ENCODE results near the gene ANO4. TPM values are rescaled to one million over a fixed set of nuclear protein-coding genes. Genes with fewer than 3 reads are reported as not detected.

ANO4 gene
- total and polyA plus RNA-seq, 2 donors (not counting 1 experiment from before 2014, with no cell fraction given), result not detected

GRCh38 chr12:101165319-101165718, 370.7 kb downstream of the ANO4 start:
- TF ChIP-seq EZH2 (IDR thresholded peaks at IDR 0.05; ENCODE audit: borderline replicate concordance, insufficient read depth, low read depth, low read length, poor library complexity, severe bottlenecking) (no peak), CTCF (IDR thresholded peaks at IDR 0.05) (no peak)
- ChIA-PET CTCF (no interaction called here), POLR2A (no interaction called here)
- Histone ChIP-seq H3K9me3 (ENCODE audit: control extremely low read depth in 1 of 3, control insufficient read depth in 2 of 3, insufficient read depth in 1 of 3, low read length in 2 of 3) (no peaks in the 10 kb centered on the region), H3K79me2 (ENCODE audit: control insufficient read depth, insufficient read depth, low read length) (no peaks in the 10 kb centered on the region), H3K9ac (ENCODE audit: low read length) (no peak overlapping the region), H2AFZ (ENCODE audit: insufficient read depth, low read depth, low read length, poor library complexity, severe bottlenecking) (no peak overlapping the region), H3K4me1 (ENCODE audit: control insufficient read depth in 2 of 2, insufficient read depth in 2 of 2, low read length in 2 of 2) (no peaks in the 10 kb centered on the region), H3K36me3 (replicated peaks in 1 of 2; ENCODE audit: control extremely low read depth in 1 of 2, control insufficient read depth in 1 of 2, extremely low read depth in 1 of 2, insufficient read depth in 2 of 2, low read length in 1 of 2) (no peaks in the 10 kb centered on the region), H3K4me2 (replicated peaks; ENCODE audit: low read depth, low read length, poor library complexity, severe bottlenecking) (no peak overlapping the region), H3K27me3 (replicated peaks in 1 of 4; ENCODE audit: control extremely low read depth in 1 of 4, control insufficient read depth in 3 of 4, insufficient read depth in 4 of 4, low read length in 3 of 4) (no peaks in the 10 kb centered on the region), H3K27ac (ENCODE audit: low read length in 2 of 2) (no peak overlapping the region), H3K4me3 (ENCODE audit: control extremely low read depth in 1 of 5, extremely low read depth in 1 of 5, insufficient read depth in 1 of 5, low read depth in 2 of 5, low read length in 4 of 5) (no peak overlapping the region), H4K20me1 (ENCODE audit: control insufficient read depth, insufficient read depth, low read length, poor library complexity, severe bottlenecking) (no peaks in the 10 kb centered on the region)
- DNase-seq (no peak), ATAC-seq (ENCODE audit: low read depth) (no peak)
- Mint-ChIP-seq H3K4me1 (no peaks in the 10 kb centered on the region), H3K9me3 (ENCODE audit: insufficient read depth) (no peaks in the 10 kb centered on the region), H3K27me3 (no peaks in the 10 kb centered on the region), H3K4me3 (no peak overlapping the region), H3K27ac (no peak overlapping the region)
- intact Hi-C loops (cut with micrococcal nuclease), result no loop called here
- 88% methylated on average over 3 of the region's 4 CpGs for WGBS (ENCODE audit: insufficient coverage)

GRCh38 chr12:101166866-101167265, 372.3 kb downstream of the ANO4 start:
- H2AFZ ChIP-seq (ENCODE audit: insufficient read depth, low read depth, low read length, poor library complexity, severe bottlenecking), result no peak overlapping the region
- POLR2A ChIA-PET, result no interaction called here
- Mint-ChIP-seq H3K4me3 (no peak overlapping the region), H3K4me1 (no peaks in the 10 kb centered on the region), H3K27ac (no peak overlapping the region), H3K9me3 (ENCODE audit: insufficient read depth) (no peaks in the 10 kb centered on the region), H3K27me3 (no peaks in the 10 kb centered on the region)
- no peaks in the 10 kb centered on the region for H3K4me1 ChIP-seq (ENCODE audit: control insufficient read depth in 2 of 2, insufficient read depth in 2 of 2, low read length in 2 of 2)
- DNase-seq (no peak), ATAC-seq (ENCODE audit: low read depth) (no peak)
- H3K9me3 ChIP-seq (ENCODE audit: control extremely low read depth in 1 of 3, control insufficient read depth in 2 of 3, insufficient read depth in 1 of 3, low read length in 2 of 3), result no peaks in the 10 kb centered on the region
- intact Hi-C loops (cut with micrococcal nuclease), result no loop called here
- H3K27me3 ChIP-seq (replicated peaks in 1 of 4; ENCODE audit: control extremely low read depth in 1 of 4, control insufficient read depth in 3 of 4, insufficient read depth in 4 of 4, low read length in 3 of 4), result no peaks in the 10 kb centered on the region
- WGBS (ENCODE audit: insufficient coverage), result no CpG with 5 or more reads among the region's 5 CpGs
- no peak overlapping the region for H3K27ac ChIP-seq (ENCODE audit: low read length in 2 of 2)
- no peak overlapping the region for H3K4me2 ChIP-seq (replicated peaks; ENCODE audit: low read depth, low read length, poor library complexity, severe bottlenecking)
- H4K20me1 ChIP-seq (ENCODE audit: control insufficient read depth, insufficient read depth, low read length, poor library complexity, severe bottlenecking), result no peaks in the 10 kb centered on the region
- TF ChIP-seq EZH2 (IDR thresholded peaks at IDR 0.05; ENCODE audit: borderline replicate concordance, insufficient read depth, low read depth, low read length, poor library complexity, severe bottlenecking) (no peak), CTCF (IDR thresholded peaks at IDR 0.05) (no peak)
- H3K4me3 ChIP-seq (ENCODE audit: control extremely low read depth in 1 of 5, extremely low read depth in 1 of 5, insufficient read depth in 1 of 5, low read depth in 2 of 5, low read length in 4 of 5), result no peak overlapping the region
- CTCF ChIA-PET, result no interaction called here
- no peak overlapping the region for H3K9ac ChIP-seq (ENCODE audit: low read length)
- no peaks in the 10 kb centered on the region for H3K36me3 ChIP-seq (replicated peaks in 1 of 2; ENCODE audit: control extremely low read depth in 1 of 2, control insufficient read depth in 1 of 2, extremely low read depth in 1 of 2, insufficient read depth in 2 of 2, low read length in 1 of 2)
- no peaks in the 10 kb centered on the region for H3K79me2 ChIP-seq (ENCODE audit: control insufficient read depth, insufficient read depth, low read length)

Data from B cell (primary cell).